Measurements from ENCODE around the gene CDH11.

The CDH11 gene, protein sequence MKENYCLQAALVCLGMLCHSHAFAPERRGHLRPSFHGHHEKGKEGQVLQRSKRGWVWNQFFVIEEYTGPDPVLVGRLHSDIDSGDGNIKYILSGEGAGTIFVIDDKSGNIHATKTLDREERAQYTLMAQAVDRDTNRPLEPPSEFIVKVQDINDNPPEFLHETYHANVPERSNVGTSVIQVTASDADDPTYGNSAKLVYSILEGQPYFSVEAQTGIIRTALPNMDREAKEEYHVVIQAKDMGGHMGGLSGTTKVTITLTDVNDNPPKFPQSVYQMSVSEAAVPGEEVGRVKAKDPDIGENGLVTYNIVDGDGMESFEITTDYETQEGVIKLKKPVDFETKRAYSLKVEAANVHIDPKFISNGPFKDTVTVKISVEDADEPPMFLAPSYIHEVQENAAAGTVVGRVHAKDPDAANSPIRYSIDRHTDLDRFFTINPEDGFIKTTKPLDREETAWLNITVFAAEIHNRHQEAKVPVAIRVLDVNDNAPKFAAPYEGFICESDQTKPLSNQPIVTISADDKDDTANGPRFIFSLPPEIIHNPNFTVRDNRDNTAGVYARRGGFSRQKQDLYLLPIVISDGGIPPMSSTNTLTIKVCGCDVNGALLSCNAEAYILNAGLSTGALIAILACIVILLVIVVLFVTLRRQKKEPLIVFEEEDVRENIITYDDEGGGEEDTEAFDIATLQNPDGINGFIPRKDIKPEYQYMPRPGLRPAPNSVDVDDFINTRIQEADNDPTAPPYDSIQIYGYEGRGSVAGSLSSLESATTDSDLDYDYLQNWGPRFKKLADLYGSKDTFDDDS

DNA sequence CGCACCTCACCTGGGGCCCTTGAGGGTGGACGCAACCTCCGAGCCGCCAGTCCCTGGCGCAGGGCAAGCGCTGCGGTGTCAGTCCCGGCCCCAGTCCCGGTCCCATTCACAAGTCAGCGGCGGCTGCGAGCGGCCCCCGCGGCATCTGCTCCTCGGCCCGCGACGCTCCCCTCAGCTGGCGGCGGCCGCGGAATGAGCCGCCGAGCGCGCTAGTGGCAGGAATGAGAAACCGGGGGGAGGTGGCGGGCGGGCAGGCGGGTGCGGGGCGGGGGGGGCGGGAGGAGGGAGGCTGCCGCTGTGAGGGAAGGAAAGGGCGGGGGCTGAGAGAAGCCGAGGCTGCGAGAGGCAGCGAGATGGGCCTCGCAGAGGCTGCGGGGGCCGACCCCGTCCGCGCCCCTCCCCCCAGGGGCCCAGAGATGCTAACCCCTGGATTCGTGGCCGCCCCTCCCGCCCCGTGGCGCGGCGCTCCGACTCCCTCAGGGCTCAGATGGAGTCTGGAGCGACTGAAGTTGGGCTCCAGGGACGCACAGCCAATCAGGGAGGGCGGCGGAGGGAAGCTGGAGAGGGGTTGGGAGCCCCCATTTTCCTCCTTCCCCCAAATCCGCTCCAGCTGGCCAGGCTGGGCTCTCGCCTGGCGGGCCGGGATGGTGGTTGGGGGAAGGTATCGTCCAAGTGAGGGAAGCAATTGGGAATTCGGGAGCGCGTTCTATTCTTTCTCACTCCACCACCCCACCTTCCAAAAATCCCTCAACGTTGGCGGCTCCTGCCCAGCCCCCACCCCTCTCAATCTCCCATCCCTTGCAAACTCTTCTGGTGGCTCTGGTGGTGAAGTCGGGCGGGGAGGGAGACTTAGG lies at the start of gene CDH11:
TSS of gene CDH11 (minus strand) at position 194 of the 854 bp plus-strand sequence. CDS start 117,194 bp downstream, outside the sequence.
- H3K4me2 ChIP-seq (ENCODE audit: low read length) = no peak within 1 kb of the TSS
- H2AFZ ChIP-seq (ENCODE audit: low read depth, low read length) = no peak within 1 kb of the TSS
- TF ChIP-seq, protein P1, sequence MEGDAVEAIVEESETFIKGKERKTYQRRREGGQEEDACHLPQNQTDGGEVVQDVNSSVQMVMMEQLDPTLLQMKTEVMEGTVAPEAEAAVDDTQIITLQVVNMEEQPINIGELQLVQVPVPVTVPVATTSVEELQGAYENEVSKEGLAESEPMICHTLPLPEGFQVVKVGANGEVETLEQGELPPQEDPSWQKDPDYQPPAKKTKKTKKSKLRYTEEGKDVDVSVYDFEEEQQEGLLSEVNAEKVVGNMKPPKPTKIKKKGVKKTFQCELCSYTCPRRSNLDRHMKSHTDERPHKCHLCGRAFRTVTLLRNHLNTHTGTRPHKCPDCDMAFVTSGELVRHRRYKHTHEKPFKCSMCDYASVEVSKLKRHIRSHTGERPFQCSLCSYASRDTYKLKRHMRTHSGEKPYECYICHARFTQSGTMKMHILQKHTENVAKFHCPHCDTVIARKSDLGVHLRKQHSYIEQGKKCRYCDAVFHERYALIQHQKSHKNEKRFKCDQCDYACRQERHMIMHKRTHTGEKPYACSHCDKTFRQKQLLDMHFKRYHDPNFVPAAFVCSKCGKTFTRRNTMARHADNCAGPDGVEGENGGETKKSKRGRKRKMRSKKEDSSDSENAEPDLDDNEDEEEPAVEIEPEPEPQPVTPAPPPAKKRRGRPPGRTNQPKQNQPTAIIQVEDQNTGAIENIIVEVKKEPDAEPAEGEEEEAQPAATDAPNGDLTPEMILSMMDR (IDR thresholded peaks at IDR 0.05; ENCODE audit: low read depth, low read length) = no peak
- no peak for TF ChIP-seq EZH2phosphoT487 (IDR thresholded peaks at IDR 0.05; ENCODE audit: low read depth)

DNA sequence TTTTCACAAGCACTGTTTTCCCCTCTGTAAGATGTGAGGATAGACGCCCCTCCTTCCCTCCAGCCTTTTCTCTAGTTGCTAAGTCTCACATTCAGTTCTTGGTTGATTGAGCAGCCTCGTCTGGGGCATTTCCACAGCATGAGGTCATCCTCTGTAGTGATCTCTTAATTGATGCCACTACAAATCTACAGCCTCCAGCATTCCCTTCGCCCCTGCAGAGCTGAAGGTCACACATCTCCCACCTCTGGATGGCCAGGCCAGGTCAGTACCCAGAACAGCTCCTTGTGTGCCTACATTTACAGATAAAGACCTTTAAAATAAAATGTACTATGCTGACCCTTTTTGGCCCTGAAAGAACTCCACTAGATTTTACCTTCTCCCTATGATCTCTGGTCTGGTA lies 32.5 kb upstream of the CDH11 start:
- H3K36me3 ChIP-seq (replicated peaks; ENCODE audit: low read depth, low read length) = no peaks in the 10 kb centered on the region
- H3K4me2 ChIP-seq (ENCODE audit: low read length) = no peak overlapping the region
- H3K79me2 ChIP-seq (ENCODE audit: low read length) = no peaks in the 10 kb centered on the region

More for the DNA sequence above, at the start of gene CDH11:
- H3K79me2 ChIP-seq (ENCODE audit: low read length) = no peaks in the 10 kb centered on the region
- no peak within 1 kb of the TSS for H3K4me3 ChIP-seq (ENCODE audit: low read length)
- H3K27ac ChIP-seq (ENCODE audit: low read length) = no peak within 1 kb of the TSS
- no peaks in the 10 kb centered on the region for H3K36me3 ChIP-seq (replicated peaks; ENCODE audit: low read depth, low read length)
- H3K27me3 ChIP-seq (ENCODE audit: low read depth, low read length) = no peaks in the 10 kb centered on the region
- no peaks in the 10 kb centered on the region for H4K20me1 ChIP-seq (ENCODE audit: insufficient read depth, low read length)
- no peaks in the 10 kb centered on the region for H3K9me3 ChIP-seq (ENCODE audit: insufficient read depth, low read length)
- no peaks in the 10 kb centered on the region for H3K4me1 ChIP-seq (ENCODE audit: low read length)
- no peak within 1 kb of the TSS for H3K9ac ChIP-seq (ENCODE audit: low read length)

DNA sequence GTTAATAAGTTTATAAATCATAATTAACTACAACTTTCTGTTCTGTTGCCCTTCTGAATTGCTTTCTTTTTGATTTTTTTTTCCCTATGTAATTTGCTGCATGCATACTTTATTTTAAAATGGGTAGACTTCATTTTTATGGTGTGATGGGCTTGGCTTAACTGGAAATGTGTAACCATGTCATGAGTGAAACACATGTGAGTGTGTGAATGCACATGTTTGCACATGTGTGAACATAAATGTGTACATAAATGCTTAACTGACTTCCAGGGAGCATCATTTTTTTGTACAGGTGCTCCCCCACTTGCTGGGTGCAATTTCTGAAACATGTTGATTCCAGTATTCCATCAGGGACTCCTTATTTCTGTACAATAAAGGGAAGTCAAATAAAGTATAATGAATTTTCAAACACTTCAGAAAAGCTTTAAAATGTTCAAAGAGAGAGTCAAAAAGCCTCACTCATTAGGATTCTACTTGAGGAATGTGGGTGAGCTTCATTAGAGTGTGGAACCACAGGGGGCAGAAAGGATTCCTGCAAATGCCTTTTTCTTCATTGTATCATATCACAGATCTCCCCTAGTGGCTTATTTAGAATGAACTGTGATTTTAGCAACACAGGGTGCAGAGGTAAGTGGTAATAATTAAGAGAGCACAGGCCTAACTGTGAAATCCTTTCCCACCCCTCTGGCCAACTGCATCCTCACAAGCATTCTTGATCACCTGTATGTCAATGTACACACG lies 31.7 kb upstream of the CDH11 start:
- H3K27ac ChIP-seq (ENCODE audit: low read length) = no peak overlapping the region
- no peak for TF ChIP-seq EZH2phosphoT487 (IDR thresholded peaks at IDR 0.05; ENCODE audit: low read depth)
- TF ChIP-seq, protein P1 (IDR thresholded peaks at IDR 0.05; ENCODE audit: low read depth, low read length) = no peak

More for the DNA sequence above, 32.5 kb upstream of the CDH11 start:
- H3K4me3 ChIP-seq (ENCODE audit: low read length) = no peak overlapping the region
- no peak overlapping the region for H3K9ac ChIP-seq (ENCODE audit: low read length)
- no peaks in the 10 kb centered on the region for H3K27me3 ChIP-seq (ENCODE audit: low read depth, low read length)
- TF ChIP-seq, protein P1 (IDR thresholded peaks at IDR 0.05; ENCODE audit: low read depth, low read length) = no peak
- TF ChIP-seq EZH2phosphoT487 (IDR thresholded peaks at IDR 0.05; ENCODE audit: low read depth) = no peak
- H3K9me3 ChIP-seq (ENCODE audit: insufficient read depth, low read length) = no peaks in the 10 kb centered on the region
- no peaks in the 10 kb centered on the region for H4K20me1 ChIP-seq (ENCODE audit: insufficient read depth, low read length)
- H2AFZ ChIP-seq (ENCODE audit: low read depth, low read length) = no peak overlapping the region
- no peaks in the 10 kb centered on the region for H3K4me1 ChIP-seq (ENCODE audit: low read length)
- no peak overlapping the region for H3K27ac ChIP-seq (ENCODE audit: low read length)

More for the DNA sequence above, 31.7 kb upstream of the CDH11 start:
- H3K4me3 ChIP-seq (ENCODE audit: low read length) = no peak overlapping the region
- no peaks in the 10 kb centered on the region for H3K36me3 ChIP-seq (replicated peaks; ENCODE audit: low read depth, low read length)
- no peaks in the 10 kb centered on the region for H3K9me3 ChIP-seq (ENCODE audit: insufficient read depth, low read length)
- H3K79me2 ChIP-seq (ENCODE audit: low read length) = no peaks in the 10 kb centered on the region
- H3K4me1 ChIP-seq (ENCODE audit: low read length) = no peaks in the 10 kb centered on the region
- no peak overlapping the region for H2AFZ ChIP-seq (ENCODE audit: low read depth, low read length)
- H3K4me2 ChIP-seq (ENCODE audit: low read length) = no peak overlapping the region
- H4K20me1 ChIP-seq (ENCODE audit: insufficient read depth, low read length) = no peaks in the 10 kb centered on the region
- no peak overlapping the region for H3K9ac ChIP-seq (ENCODE audit: low read length)
- no peaks in the 10 kb centered on the region for H3K27me3 ChIP-seq (ENCODE audit: low read depth, low read length)
